HCT116 (cell line): ENCODE results near the gene TAPT1. TPM values are rescaled to one million over a fixed set of nuclear protein-coding genes. Genes with fewer than 3 reads are reported as not detected.

Experiments used
- ATAC-seq: fragments of 200-7000 bp; cut with Tn5 transposase; 2 replicates; pipeline ENCODE4 v1.9.1; 2020; ENCODE audit warnings: mild to moderate bottlenecking, moderate library complexity
- BruUV-seq: library from RNA; stranded (reverse); fragments of 400-500 nt; replicated peaks from 2 replicates; lab custom pipeline; 2021; lab: Mats Ljungman, UMichigan
- CTCF ChIA-PET: fragments of 300-600 bp; sonication (Branson Sonifier 250); formaldehyde crosslinking; loops from one replicate; lab custom pipeline; 2021; ENCODE audit warnings: antibody characterized with exemption; lab: Charles Lee
- POLR2A ChIA-PET: fragments of 300-600, 350-600 bp; sonication (Branson Sonifier 250); formaldehyde crosslinking; loops from one replicate; lab custom pipeline; 2021; ENCODE audit warnings: antibody characterized with exemption; lab: Charles Lee
- RAD21 ChIA-PET, 2 experiments: fragments of 300-600 bp; sonication (Branson Sonifier 250); formaldehyde crosslinking; loops; one replicate each; lab custom pipeline; 2023; ENCODE audit warnings: low total read pairs in 2 of 2; ENCODE audit not compliant: uncharacterized antibody in 2 of 2, unreplicated experiment in 2 of 2, low non-redundant PET in 1 of 2; lab: Charles Lee
- DNase-seq: peaks from one replicate; pipeline ENCODE4 v3.0.0-alpha.2; 2010; ENCODE audit warnings: low read depth, low spot score
- H2AFZ ChIP-seq: fragments of 200-600 bp; shearing (Covaris generic), sonication (generic); 2 replicates; pipeline ENCODE4 v1.6.1; 2017; ENCODE audit warnings: low read depth, mixed run types, mixed read lengths, antibody characterized with exemption, low read length; ENCODE audit not compliant: poor library complexity, severe bottlenecking
- H3K27ac ChIP-seq: 2 replicates; pipeline ENCODE4 v1.5.1; 2012; ENCODE audit warnings: low read depth, low read length
- H3K27me3 ChIP-seq: fragments of 200-600 bp; sonication (generic); 2 replicates; pipeline ENCODE4 v1.6.1; 2016; ENCODE audit warnings: mixed run types, low read length, mixed read lengths; ENCODE audit not compliant: insufficient read depth
- H3K36me3 ChIP-seq, 2 experiments: fragments of 200-500 bp in 1 of 2; fragments of 200-600 bp in 1 of 2; sonication (Bioruptor generic) in 1 of 2; sonication (generic) in 1 of 2; 2 replicates each; pipeline versions ENCODE4 v1.5.1 to v1.6.1; 2014 to 2016; ENCODE audit warnings: low read length in 2 of 2, inconsistent platforms in 1 of 2, mixed read lengths in 1 of 2, mixed run types in 1 of 2; ENCODE audit not compliant: insufficient read depth in 2 of 2, control insufficient read depth in 1 of 2
- H3K4me1 ChIP-seq, 2 experiments: fragments of 200-600 bp in 1 of 2; sonication (generic) in 1 of 2; 2 replicates each; pipeline versions ENCODE4 v1.5.1 to v1.6.1; 2012 to 2017; ENCODE audit warnings: low read length in 2 of 2, inconsistent platforms in 1 of 2, mild to moderate bottlenecking in 1 of 2, mixed read lengths in 1 of 2, mixed run types in 1 of 2, moderate library complexity in 1 of 2; ENCODE audit not compliant: insufficient read depth in 2 of 2, control insufficient read depth in 1 of 2
- H3K4me2 ChIP-seq: fragments of 200-600 bp; sonication (generic); 2 replicates; pipeline ENCODE4 v1.6.1; 2017; ENCODE audit warnings: mixed run types, low read length, mixed read lengths
- H3K4me3 ChIP-seq, 2 experiments: fragments of 200-600 bp in 1 of 2; sonication (generic) in 1 of 2; replicated peaks in 1 of 2; 2 replicates each; pipeline ENCODE4 v1.5.1; 2011 to 2016; ENCODE audit warnings: low read length in 2 of 2, control low read depth in 1 of 2, low read depth in 1 of 2, mild to moderate bottlenecking in 1 of 2, mixed read lengths in 1 of 2, mixed run types in 1 of 2
- H3K79me2 ChIP-seq: fragments of 200-600 bp; sonication (generic); 2 replicates; pipeline ENCODE4 v1.6.1; 2017; ENCODE audit warnings: mild to moderate bottlenecking, mixed run types, low read length, moderate library complexity, mixed read lengths; ENCODE audit not compliant: insufficient read depth
- H3K9ac ChIP-seq: fragments of 200-600 bp; sonication (generic); 2 replicates; pipeline ENCODE4 v1.6.1; 2016; ENCODE audit warnings: low read length, mixed read lengths
- H3K9me2 ChIP-seq: fragments of 200-600 bp; sonication (generic), shearing (Covaris generic); 2 replicates; pipeline ENCODE4 v1.6.1; 2017; ENCODE audit warnings: mixed run types, mild to moderate bottlenecking, moderate library complexity; ENCODE audit not compliant: insufficient read depth
- H3K9me3 ChIP-seq, 2 experiments: fragments of 200-500 bp in 1 of 2; fragments of 200-600 bp in 1 of 2; sonication (Bioruptor generic) in 1 of 2; sonication (generic) in 1 of 2; 2 replicates each; pipeline ENCODE4 v1.6.1; 2014 to 2017; ENCODE audit warnings: low read length in 2 of 2, mixed read lengths in 2 of 2, inconsistent platforms in 1 of 2, low read depth in 1 of 2, mild to moderate bottlenecking in 1 of 2, mixed run types in 1 of 2, moderate library complexity in 1 of 2; ENCODE audit not compliant: control insufficient read depth in 1 of 2, insufficient read depth in 1 of 2
- H4K20me1 ChIP-seq: fragments of 200-600 bp; sonication (generic), shearing (Covaris generic); 2 replicates; pipeline ENCODE4 v1.6.1; 2017; ENCODE audit warnings: mixed run types, mild to moderate bottlenecking, moderate library complexity; ENCODE audit not compliant: insufficient read depth
- ATF3 ChIP-seq: IDR thresholded peaks from 2 replicates; pipeline ENCODE4 v1.6.1; 2012
- CBX3 ChIP-seq: IDR thresholded peaks from 2 replicates; pipeline ENCODE4 v1.6.1; 2012; ENCODE audit warnings: low read depth
- CEBPB ChIP-seq: IDR thresholded peaks from 2 replicates; pipeline ENCODE4 v1.6.1; 2012; ENCODE audit warnings: low read depth
- CTCF ChIP-seq, 3 experiments: fragments of 200-600 bp in 1 of 3; sonication (generic) in 1 of 3; IDR thresholded peaks in 2 of 3; conservative IDR thresholded peaks in 1 of 3; 2 replicates each; pipeline ENCODE4 v1.5.1; 2012 to 2017; ENCODE audit warnings: low read depth in 2 of 3, low read length in 2 of 3, antibody characterized with exemption in 1 of 3, borderline replicate concordance in 1 of 3, control low read depth in 1 of 3, mild to moderate bottlenecking in 1 of 3, mixed read lengths in 1 of 3, mixed run types in 1 of 3, moderate library complexity in 1 of 3; ENCODE audit not compliant: insufficient read depth in 1 of 3
- EGR1 ChIP-seq: IDR thresholded peaks from 2 replicates; pipeline ENCODE4 v1.6.1; 2012; ENCODE audit warnings: low read depth
- ELF1 ChIP-seq: IDR thresholded peaks from 2 replicates; pipeline ENCODE4 v1.6.1; 2012; ENCODE audit warnings: low read depth, borderline replicate concordance
- EZH2 ChIP-seq: fragments of 200-600 bp; sonication (generic); IDR thresholded peaks from 2 replicates; pipeline ENCODE4 v1.6.1; 2017; ENCODE audit warnings: antibody characterized with exemption, mixed run types
- EZH2phosphoT487 ChIP-seq: fragments of 200-600 bp; IDR thresholded peaks from 2 replicates; pipeline ENCODE4 v1.6.1; 2018; ENCODE audit warnings: antibody characterized with exemption, borderline replicate concordance
- FOSL1 ChIP-seq: IDR thresholded peaks from 2 replicates; pipeline ENCODE4 v1.6.1; 2012; ENCODE audit warnings: low read depth
- POLR2A ChIP-seq: IDR thresholded peaks from 2 replicates; pipeline ENCODE4 v1.7.0; 2011; ENCODE audit warnings: borderline replicate concordance; ENCODE audit not compliant: insufficient read depth, insufficient read length; ENCODE audit errors: extremely low read depth
- POLR2AphosphoS5 ChIP-seq: IDR thresholded peaks from 2 replicates; pipeline ENCODE4 v1.6.1; 2011; ENCODE audit warnings: mild to moderate bottlenecking, low read depth, low read length, moderate library complexity
- RAD21 ChIP-seq: IDR thresholded peaks from 2 replicates; pipeline ENCODE4 v1.6.1; 2012; ENCODE audit warnings: low read depth, mild to moderate bottlenecking
- REST ChIP-seq: IDR thresholded peaks from 2 replicates; pipeline ENCODE4 v1.6.1; 2012; ENCODE audit warnings: low read depth
- SIN3A ChIP-seq: IDR thresholded peaks from 2 replicates; pipeline ENCODE4 v1.6.1; 2012; ENCODE audit warnings: low read depth
- SP1 ChIP-seq: IDR thresholded peaks from 2 replicates; pipeline ENCODE4 v1.6.1; 2012; ENCODE audit warnings: low read depth
- SRF ChIP-seq: IDR thresholded peaks from 2 replicates; pipeline ENCODE4 v1.6.1; 2012; ENCODE audit warnings: low read depth
- TCF7L2 ChIP-seq: IDR thresholded peaks from 2 replicates; pipeline ENCODE4 v1.7.0; 2011; ENCODE audit warnings: borderline replicate concordance, inconsistent platforms; ENCODE audit not compliant: insufficient read depth, insufficient read length; ENCODE audit errors: extremely low read depth
- YY1 ChIP-seq: IDR thresholded peaks from 2 replicates; pipeline ENCODE4 v1.6.1; 2011; ENCODE audit warnings: low read length, low read depth, moderate library complexity, mild to moderate bottlenecking; ENCODE audit not compliant: insufficient replicate concordance; ENCODE audit errors: extremely low read depth
- ZFX ChIP-seq: fragments of 450-650 bp; IDR thresholded peaks from 2 replicates; pipeline ENCODE4 v1.6.1; 2017
- ZNF274 ChIP-seq: fragments of 200-500 bp; sonication (Bioruptor generic); IDR thresholded peaks from 2 replicates; pipeline ENCODE4 v1.6.1; 2014; ENCODE audit warnings: mild to moderate bottlenecking, low read depth, low read length, inconsistent platforms
- intact Hi-C: fragments of 100-400 bp; cut with micrococcal nuclease; formaldehyde crosslinking; loops from 2 replicates; pipeline ENCODE4 v1.10.0; 2022
- total RNA-seq: library from RNA; stranded (reverse); gene quantifications from one replicate; pipeline ENCODE4 v1.2.1, GENCODE V29; 2021; ENCODE audit not compliant: unreplicated experiment

The TAPT1 gene
- total RNA-seq, 1 experiment from 2014 or later = 11.7 TPM

DNA sequence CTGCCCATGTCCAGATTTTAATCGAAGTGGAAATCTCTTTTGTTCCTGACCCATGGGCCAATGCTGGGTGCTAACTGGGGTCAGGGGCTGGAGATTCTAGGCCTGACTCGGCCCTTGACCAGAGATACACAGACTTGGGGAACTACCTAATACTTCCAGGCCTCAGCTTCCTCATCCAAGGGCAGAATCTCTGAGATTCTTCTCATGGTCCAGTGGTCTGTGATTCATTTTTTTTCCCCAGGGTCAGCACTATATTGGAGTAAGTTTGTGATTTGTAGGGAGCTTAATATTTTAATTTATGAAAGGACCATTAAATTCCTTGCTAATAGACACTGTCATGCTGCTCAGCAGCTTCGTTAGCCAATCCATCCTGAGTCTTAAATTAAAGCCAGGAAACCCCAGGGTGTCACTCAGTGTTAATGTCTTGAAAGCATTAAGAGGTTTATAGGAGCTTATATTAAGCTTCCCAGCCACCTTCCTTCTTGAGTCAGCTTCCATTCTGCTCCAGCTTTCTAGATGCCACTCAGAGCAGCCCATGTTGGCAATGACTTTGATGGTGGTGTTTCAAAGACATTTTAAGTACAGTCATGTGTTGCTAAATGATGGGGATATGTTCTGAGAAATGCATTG is 115.5 kb downstream of the TAPT1 start:
- no peak overlapping the region for H3K4me2 ChIP-seq
- no peaks in the 10 kb centered on the region for H3K9me3 ChIP-seq
- BruUV-seq = no TSS peak
- H3K9ac ChIP-seq = no peak overlapping the region
- POLR2A ChIA-PET = no interaction called here
- CTCF ChIA-PET = no interaction called here
- DNase-seq (no peak), ATAC-seq (no peak)
- no peaks in the 10 kb centered on the region for H3K36me3 ChIP-seq
- H3K9me2 ChIP-seq = no peaks in the 10 kb centered on the region
- TF ChIP-seq SIN3A (no peak), EZH2phosphoT487 (no peak), CEBPB (no peak), CTCF (IDR thresholded peaks at IDR 0.05 in 2 of 3, conservative IDR thresholded peaks at IDR 0.05 in 1 of 3; ENCODE audit: borderline replicate concordance in 1 of 3, insufficient read depth in 1 of 3, low read depth in 2 of 3, low read length in 2 of 3) (no peak), ZFX (no peak), CBX3 (no peak), ELF1 (no peak), POLR2AphosphoS5 (no peak), POLR2A (no peak), YY1 (no peak), EGR1 (no peak), REST (no peak), SRF (no peak), SP1 (no peak), FOSL1 (no peak), RAD21 (no peak), EZH2 (no peak), ATF3 (no peak), TCF7L2 (no peak), ZNF274 (no peak)
- no peak overlapping the region for H3K4me3 ChIP-seq
- no peak overlapping the region for H3K27ac ChIP-seq
- H4K20me1 ChIP-seq = no peaks in the 10 kb centered on the region
- no peaks in the 10 kb centered on the region; the same call in 1 of the 2 replicates for H3K27me3 ChIP-seq
- no peak overlapping the region for H2AFZ ChIP-seq
- H3K4me1 ChIP-seq = no peaks in the 10 kb centered on the region
- intact Hi-C loops = no loop called here
- H3K79me2 ChIP-seq = no peaks in the 10 kb centered on the region
- RAD21 ChIA-PET = no interaction called here
